LoVo (cell line): ENCODE data around the gene CACNA2D4.
"Not testable (repeated sequence)": the region's sequence is repeated elsewhere in the genome, so short reads cannot be mapped to it uniquely, and the experiment has no call there.

ENCODE experiments used
- DNase-seq: peaks from one replicate; pipeline ENCODE4 v3.0.0-alpha.2; 2016; ENCODE audit warnings: low spot score

The CACNA2D4 gene

GRCh38 chr12:1918081-1918883, at the start of gene CACNA2D4:
CACNA2D4 (minus strand) TSS chr12:1918652; CDS start chr12:1918473, 179 bp downstream.
- no peak for DNase-seq

- DNase-seq = no peak
These were observed 48.2 kb upstream of the CACNA2D4 start for GRCh38 chr12:1966561-1967226.

- DNase-seq = no peak
These were observed 47.5 kb upstream of the CACNA2D4 start for GRCh38 chr12:1965916-1966315.

- DNase-seq = no peak
These were observed 43.9 kb upstream of the CACNA2D4 start for GRCh38 chr12:1962051-1963020.

- no peak for DNase-seq
These were observed 38.3 kb upstream of the CACNA2D4 start for GRCh38 chr12:1956716-1957115.

GRCh38 chr12:1949771-1950470, 31.5 kb upstream of the CACNA2D4 start:
- DNase-seq = no peak

- no peak for DNase-seq
These were observed 30.4 kb upstream of the CACNA2D4 start for GRCh38 chr12:1948883-1949282.

- no peak for DNase-seq
These were observed 28.6 kb upstream of the CACNA2D4 start for GRCh38 chr12:1947081-1947480.

GRCh38 chr12:1946296-1946695, 27.8 kb upstream of the CACNA2D4 start:
- DNase-seq = no peak

- DNase-seq = not testable (repeated sequence)
These were observed 27.1 kb upstream of the CACNA2D4 start for GRCh38 chr12:1945502-1945901.

- peak; percentile 78 for DNase-seq
These were observed 21.6 kb upstream of the CACNA2D4 start for GRCh38 chr12:1939801-1940607.

GRCh38 chr12:1939331-1939730, 20.9 kb upstream of the CACNA2D4 start:
- DNase-seq = no peak

GRCh38 chr12:1937481-1938224, 19.2 kb upstream of the CACNA2D4 start:
- no peak for DNase-seq

- DNase-seq = peak; percentile 11
These were observed 18.2 kb upstream of the CACNA2D4 start for GRCh38 chr12:1936406-1937320.

- no peak for DNase-seq
These were observed 17.4 kb upstream of the CACNA2D4 start for GRCh38 chr12:1935700-1936378.

- DNase-seq = no peak
These were observed 16.8 kb upstream of the CACNA2D4 start for GRCh38 chr12:1935242-1935641.

GRCh38 chr12:1934831-1935230, 16.4 kb upstream of the CACNA2D4 start:
- no peak for DNase-seq

GRCh38 chr12:1934068-1934467, 15.6 kb upstream of the CACNA2D4 start:
- DNase-seq = no peak
